NCI-H345 treated with DMSO at 0.1 percent for 48 hours (cell line): Measurements from ENCODE around the gene EPS15.
"Not testable (repeated sequence)": the region's sequence is repeated elsewhere in the genome, so short reads cannot be mapped to it uniquely, and the experiment has no call there.

ENCODE experiments used
- DNase-seq: peaks from one replicate; lab custom pipeline; 2025; ENCODE audit not compliant: unreplicated experiment; lab: John Stamatoyannopoulos, UW

EPS15 gene

DNA sequence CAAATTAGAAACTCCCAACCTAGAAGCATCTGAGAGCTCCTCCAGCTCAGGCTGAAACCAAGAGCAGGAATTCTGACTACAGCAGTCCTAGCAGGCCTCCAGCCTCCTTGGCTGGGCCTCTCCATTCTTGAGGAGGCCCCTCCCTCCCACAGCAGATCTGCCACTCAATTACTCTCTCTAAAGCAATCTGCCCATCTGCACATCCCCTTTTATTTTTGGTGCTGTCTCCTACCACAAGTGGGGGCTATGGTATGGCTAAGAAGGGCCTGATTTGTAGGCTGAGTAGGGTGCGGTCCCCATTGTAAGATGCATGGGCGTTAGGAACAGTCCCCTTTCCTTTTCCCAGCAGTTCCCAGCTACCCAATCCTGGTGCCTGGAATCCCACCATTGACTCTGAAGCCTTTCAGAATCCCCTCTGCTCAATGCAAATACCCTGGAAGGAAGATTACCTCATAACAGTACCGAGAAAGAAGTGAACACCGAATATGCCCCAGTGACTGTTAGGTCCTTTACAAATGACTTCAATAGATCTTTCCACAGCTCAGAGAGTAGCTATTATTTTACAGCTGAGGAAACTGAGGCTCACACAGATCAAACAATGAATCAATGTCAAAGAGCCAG lies 177.1 kb downstream of the EPS15 start:
- no peak for DNase-seq

- no peak for DNase-seq
Observed at GRCh38 chr1:51340380-51340779, 178.7 kb downstream of the EPS15 start.

DNA sequence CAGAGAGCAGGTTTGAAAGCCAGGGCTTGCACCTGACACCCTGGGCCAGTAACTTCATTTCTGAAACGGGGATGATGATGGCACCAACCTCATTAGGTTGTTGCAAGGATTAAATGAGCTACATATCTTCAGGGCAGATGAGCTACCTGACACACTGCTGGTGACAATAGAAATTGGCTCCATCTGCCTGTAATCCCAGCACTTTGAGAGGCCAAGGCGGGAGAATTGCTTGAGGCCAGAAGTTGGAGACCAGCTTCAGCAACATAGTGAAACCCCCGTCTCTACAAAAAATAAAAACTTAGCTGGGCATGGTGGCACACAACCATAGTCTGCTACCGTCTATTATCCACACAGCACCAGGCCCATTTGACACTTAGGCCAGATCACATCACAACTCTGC lies 182.4 kb downstream of the EPS15 start:
- DNase-seq, result no peak

GRCh38 chr1:51336004-51336403 lies 183.1 kb downstream of the EPS15 start:
- no peak for DNase-seq

DNA sequence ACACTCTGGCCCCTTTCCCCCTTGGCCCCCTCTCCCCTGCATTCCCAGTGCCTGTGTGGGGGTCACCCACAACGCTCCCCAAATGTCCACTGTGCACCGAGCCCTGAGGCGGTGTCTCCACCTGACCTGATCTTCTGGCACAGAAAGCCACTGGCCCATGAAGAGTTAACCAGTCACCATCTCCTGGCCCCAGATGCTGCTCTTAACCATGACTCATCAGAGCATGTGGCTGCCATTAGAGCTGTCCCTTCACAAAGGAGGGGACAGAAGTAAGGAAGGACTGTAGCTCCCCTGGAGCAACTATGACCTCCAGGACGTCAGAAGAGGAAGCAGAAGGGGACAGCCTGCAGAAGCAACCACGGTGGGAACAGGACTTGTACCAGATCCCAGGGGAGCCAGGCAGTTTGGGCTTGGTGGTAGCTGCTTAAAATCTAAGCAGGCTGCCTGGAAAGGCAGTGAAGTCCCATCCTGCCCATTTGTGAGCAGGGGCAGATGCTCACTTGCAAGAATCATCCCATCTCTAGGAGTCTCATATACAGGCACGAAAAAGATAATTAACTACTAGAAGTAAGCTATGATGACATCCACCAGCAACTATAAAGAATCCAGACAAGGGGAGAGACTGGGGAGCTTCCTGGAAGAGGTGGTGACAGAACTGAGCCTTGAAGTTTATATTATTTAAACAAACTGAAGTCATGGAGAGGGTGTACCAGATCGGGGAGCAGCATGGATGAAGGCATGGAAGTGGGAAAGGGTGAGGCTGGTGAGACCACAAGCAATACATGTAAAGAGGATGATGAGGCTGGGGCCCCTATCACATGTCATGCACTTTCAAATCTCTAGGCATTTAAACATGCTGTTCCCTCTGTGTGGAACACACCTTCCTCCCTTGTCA lies 187.6 kb downstream of the EPS15 start:
- no peak for DNase-seq

DNA sequence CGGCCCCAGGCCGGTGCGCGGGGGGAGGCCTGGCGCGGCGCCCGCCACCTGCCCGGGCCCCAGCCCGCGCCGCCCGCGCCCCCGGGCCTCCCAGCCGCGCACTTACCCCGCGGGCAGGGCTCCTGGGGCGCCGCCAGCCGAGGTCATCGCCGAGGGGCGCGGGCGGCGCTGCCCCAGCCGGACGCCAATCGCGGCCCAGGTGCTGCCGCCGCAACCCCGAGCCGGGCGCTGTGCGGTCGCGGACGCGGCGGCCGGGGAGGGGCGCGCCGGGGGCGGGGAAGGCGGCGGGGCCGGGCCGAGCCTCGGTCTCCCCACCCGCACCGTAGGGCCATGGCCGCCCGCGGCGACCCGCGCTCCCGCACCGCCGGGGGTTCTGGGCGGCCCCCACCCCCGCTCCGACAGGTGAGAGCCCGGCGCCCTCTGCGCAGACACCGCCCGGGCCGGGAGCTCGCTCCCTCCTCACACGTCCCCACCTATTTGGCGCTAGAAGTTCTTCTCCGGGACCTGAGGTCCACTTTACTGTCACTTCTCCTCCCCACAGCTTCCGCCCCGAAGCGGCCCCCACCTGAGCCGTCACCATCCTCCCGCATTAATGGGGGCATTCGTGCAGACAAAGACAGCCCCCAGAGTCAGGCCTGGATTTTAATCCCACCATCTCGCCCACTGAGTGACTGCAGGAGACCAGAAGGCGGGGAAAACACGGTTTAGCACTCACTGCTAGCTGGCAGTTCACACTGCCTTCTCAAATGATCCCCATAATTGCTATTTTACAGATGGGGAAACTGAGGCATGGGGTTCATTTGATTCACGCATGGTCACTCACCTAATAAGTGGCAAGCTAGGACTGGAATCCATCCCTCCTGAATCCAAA lies 188.5 kb downstream of the EPS15 start, which contains the start of gene TTC39A:
TTC39A (minus strand) TSS at position 232 of the 871 bp plus-strand sequence; CDS start at position 147, 85 bp downstream.
- no peak for DNase-seq

- DNase-seq, result peak; percentile 20
Observed at GRCh38 chr1:51329443-51330325, 189.4 kb downstream of the EPS15 start.

- no peak for DNase-seq
Observed at GRCh38 chr1:51328926-51329325, 190.1 kb downstream of the EPS15 start.

DNA sequence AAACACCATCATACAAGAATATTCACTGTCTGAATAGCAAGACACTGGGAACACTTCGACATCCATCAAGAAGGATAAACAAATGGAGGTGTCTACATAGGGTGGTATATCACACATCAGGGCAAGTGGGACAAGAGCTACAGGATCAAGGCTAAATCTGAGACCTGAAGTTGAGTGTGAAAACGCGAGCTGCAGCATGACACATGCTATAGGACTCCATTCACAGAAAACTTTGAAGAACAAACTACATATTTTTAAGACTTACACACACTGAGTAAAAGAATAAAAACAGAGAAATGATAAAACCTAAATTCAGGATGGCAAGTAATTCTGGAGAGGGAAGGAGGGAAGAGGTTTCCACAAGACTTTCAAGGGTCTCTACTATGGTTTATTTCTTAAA lies 190.8 kb downstream of the EPS15 start:
- DNase-seq, result no peak

DNA sequence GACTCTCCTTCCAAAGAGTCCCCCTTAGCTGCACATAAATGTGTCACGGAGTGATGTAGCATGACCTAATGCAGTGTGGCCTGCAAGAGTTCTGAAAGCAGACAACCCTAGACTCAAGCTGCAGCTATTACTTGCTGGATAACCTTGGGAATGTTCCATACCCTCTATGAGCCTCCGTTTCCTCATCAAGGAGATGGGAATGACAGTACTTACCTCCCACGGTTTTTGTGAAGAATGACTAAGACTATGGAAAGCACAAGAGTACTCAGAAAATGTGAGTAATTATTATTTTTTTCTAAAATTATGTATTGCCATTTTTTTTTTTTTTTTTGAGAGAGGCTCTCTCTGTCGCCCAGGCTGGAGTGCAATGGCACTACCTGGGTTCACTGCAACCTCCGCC lies 191.7 kb downstream of the EPS15 start:
- no peak for DNase-seq

GRCh38 chr1:51326839-51327238 lies 192.2 kb downstream of the EPS15 start:
- no peak for DNase-seq

DNA sequence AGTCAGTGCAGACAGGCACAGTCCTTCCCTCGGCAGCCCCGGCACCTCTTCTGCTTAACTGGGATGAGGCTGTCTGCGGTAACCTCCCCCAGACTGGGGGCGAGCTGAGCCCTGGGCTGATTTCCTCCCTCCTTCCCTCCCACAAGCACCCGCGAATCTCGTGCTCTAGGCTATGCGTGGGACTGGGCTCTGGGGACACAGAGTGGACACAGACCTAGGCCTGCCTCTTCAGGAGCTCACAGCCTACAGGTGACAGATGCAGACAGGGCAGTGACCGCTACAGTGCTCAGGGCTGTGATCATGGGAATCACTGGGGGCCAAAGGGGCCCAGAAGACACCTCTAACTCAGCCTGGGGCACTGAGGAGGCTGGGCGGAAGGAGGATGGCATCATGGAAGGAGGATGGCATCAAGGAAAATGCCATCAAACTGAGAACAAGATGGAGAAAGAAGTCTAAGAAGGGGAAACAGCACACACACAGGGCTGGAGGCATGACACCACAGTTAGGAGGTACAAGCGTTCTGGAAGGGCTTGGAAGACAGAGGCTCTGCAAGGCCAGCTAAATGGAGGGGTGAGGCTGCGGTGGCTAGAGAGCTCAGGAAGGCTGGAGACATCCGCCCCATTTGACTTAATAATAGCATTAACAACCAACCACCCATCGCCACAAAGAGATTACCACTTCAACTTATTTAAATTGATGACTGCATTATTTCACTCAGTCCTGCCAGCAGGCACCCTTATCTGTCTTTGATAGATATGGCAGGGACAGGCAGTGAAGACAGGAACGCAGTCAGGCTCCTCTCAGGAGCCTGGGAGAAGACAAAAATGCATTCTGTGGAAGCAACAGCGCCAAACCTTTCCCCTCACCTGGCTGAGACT lies 192.9 kb downstream of the EPS15 start:
- DNase-seq, result no peak

GRCh38 chr1:51325391-51325790 lies 193.7 kb downstream of the EPS15 start:
- no peak for DNase-seq

GRCh38 chr1:51325011-51325385 lies 194.1 kb downstream of the EPS15 start:
- not testable (repeated sequence) for DNase-seq

DNA sequence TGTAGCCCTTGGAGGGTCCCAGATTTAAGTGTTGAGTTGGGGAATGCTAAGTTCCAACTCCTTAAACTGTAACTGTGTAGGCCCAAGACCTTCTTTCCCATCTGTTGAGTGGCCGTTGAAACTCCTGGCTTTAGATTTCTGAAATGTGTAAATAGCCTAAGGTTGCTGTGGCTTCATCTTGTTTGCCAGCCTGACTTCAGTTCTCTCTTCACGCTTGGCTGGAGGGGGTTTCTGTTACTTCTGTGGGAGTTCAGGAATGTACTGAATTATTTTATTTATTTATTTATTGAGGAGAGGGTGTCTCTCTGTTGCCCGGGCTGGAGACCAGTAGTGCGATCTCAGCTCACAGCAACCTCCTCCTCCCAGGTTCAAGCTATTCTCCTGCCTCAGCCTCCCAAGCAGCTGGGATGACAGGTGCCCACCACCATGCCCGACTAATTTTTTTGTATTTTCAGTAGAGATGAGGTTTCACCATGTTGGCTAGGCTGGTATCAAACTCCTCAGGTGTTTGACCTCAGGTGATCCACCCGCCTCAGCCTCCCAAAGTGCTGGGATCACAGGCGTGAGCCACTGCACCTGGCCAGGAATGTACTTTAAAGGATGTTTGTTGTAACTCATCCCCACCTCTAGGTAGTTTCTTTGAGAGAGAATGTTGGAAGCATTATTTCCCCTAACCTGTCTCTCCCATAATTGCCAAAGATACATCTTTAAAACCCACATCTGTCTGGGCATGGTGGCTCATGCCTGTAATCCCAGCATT lies 194.6 kb downstream of the EPS15 start:
- no peak for DNase-seq

- DNase-seq, result no peak
Observed at GRCh38 chr1:51323778-51324177, 195.3 kb downstream of the EPS15 start.

DNA sequence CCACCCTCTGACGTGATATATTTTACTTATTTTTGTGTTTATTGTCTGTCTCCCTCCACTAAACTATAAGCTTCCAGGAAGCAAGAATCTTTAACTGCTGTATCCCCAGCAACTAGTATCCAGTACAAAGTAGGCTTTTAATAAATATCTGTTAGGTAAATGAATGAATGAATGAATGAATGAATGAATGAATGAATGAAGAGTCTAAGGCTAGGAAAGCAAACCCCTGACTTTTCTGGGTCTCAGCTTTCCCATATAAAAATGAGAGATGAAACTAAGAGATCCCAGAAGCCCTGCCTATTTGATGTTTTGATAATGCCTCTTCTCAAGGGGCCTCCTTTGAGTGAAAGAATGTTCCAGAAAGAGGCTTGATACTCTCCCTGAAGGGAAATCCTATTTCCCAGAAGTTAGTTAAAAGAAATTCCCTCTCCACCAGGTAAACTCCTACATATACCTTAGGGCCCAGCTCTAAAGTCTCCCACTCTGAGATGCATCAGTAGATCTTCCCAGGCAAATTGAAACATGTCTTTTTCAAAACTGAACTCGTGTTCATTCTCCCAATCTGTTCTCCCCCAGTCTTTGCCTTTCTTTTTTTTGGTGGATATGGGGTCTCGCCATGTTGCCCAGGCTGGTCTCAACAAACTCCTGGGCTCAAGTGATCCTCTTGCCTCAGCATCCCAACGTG lies 196.5 kb downstream of the EPS15 start:
- DNase-seq, result no peak

DNA sequence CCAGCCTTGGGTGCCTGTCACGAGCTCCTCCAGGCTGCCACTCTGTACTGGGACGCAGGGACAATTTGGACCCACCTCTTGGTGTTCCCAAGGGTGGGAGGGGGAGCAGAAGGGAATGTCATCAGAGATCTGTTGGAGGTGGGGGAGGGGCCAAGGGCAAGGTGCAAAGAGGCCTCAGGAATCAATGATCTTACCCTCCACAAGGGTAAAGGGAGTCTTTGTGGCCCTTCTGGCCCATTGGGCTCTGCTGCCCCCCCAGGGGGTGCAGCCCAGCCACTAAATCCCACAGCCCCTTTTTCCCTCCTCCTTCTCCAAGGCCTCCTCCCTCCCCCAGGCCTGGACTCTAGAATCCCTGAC lies 197.2 kb downstream of the EPS15 start:
- DNase-seq, result no peak
